ENCODE data around the gene TBC1D22A. TPM values are rescaled to one million over a fixed set of nuclear protein-coding genes. Genes with fewer than 3 reads are reported as not detected.
"Not testable (repeated sequence)": the region's sequence is repeated elsewhere in the genome, so short reads cannot be mapped to it uniquely, and the experiment has no call there.

The TBC1D22A gene
- total RNA-seq, 1 donor from 2014 or later = 23.2 TPM

- Mint-ChIP-seq H3K36me3 (ENCODE audit: insufficient read depth) (no peaks in the 10 kb centered on the region), H3K27me3 (peaks cover 39% of the 10 kb centered on the region), H3K27ac (no peak overlapping the region), H3K4me1 (ENCODE audit: low read depth) (peaks cover 10% of the 10 kb centered on the region), H3K9me3 (ENCODE audit: low read depth) (no peaks in the 10 kb centered on the region), H3K4me3 (ENCODE audit: low read depth) (no peak overlapping the region)
- no peak for DNase-seq (ENCODE audit: low spot score, unreplicated experiment)
- no peak for TF ChIP-seq CTCF (IDR thresholded peaks at IDR 0.05; ENCODE audit: unreplicated experiment)
Measured at GRCh38 chr22:47139013-47139789, 376.8 kb downstream of the TBC1D22A start.

GRCh38 chr22:47139790-47140119, 377.3 kb downstream of the TBC1D22A start:
- TF ChIP-seq CTCF (IDR thresholded peaks at IDR 0.05; ENCODE audit: unreplicated experiment) = no peak
- peaks cover 10% of the 10 kb centered on the region for H3K4me1 Mint-ChIP-seq (ENCODE audit: low read depth)

GRCh38 chr22:47140975-47141374, 378.5 kb downstream of the TBC1D22A start:
- Mint-ChIP-seq H3K4me1 (ENCODE audit: low read depth) (peaks cover 10% of the 10 kb centered on the region), H3K27me3 (peaks cover 34% of the 10 kb centered on the region)
- not testable (repeated sequence) for DNase-seq (ENCODE audit: low spot score, unreplicated experiment); H3K27ac Mint-ChIP-seq; H3K4me3 Mint-ChIP-seq (ENCODE audit: low read depth); H3K9me3 Mint-ChIP-seq (ENCODE audit: low read depth); H3K36me3 Mint-ChIP-seq (ENCODE audit: insufficient read depth)

More at GRCh38 chr22:47139790-47140119, 377.3 kb downstream of the TBC1D22A start:
- Mint-ChIP-seq H3K4me3 (ENCODE audit: low read depth) (no peak overlapping the region), H3K36me3 (ENCODE audit: insufficient read depth) (no peaks in the 10 kb centered on the region), H3K27ac (peak overlapping the region; percentile 84), H3K27me3 (peaks cover 38% of the 10 kb centered on the region), H3K9me3 (ENCODE audit: low read depth) (no peaks in the 10 kb centered on the region)
- DNase-seq (ENCODE audit: low spot score, unreplicated experiment) = no peak

- Mint-ChIP-seq H3K27ac (no peak overlapping the region), H3K4me1 (ENCODE audit: low read depth) (peaks cover under 1% of the 10 kb centered on the region), H3K4me3 (ENCODE audit: low read depth) (no peak overlapping the region), H3K9me3 (ENCODE audit: low read depth) (no peaks in the 10 kb centered on the region), H3K27me3 (peaks cover 31% of the 10 kb centered on the region), H3K36me3 (ENCODE audit: insufficient read depth) (peaks cover 2% of the 10 kb centered on the region)
- no peak for TF ChIP-seq CTCF (IDR thresholded peaks at IDR 0.05; ENCODE audit: unreplicated experiment)
- no peak for DNase-seq (ENCODE audit: low spot score, unreplicated experiment)
Measured at GRCh38 chr22:47142427-47143046, 380.1 kb downstream of the TBC1D22A start.

- no peak overlapping the region for H3K4me3 Mint-ChIP-seq (ENCODE audit: low read depth)
- peaks cover 26% of the 10 kb centered on the region for H3K27me3 Mint-ChIP-seq
- H3K4me1 Mint-ChIP-seq (ENCODE audit: low read depth) = no peaks in the 10 kb centered on the region
- peaks cover 2% of the 10 kb centered on the region for H3K36me3 Mint-ChIP-seq (ENCODE audit: insufficient read depth)
- H3K9me3 Mint-ChIP-seq (ENCODE audit: low read depth) = no peaks in the 10 kb centered on the region
- no peak overlapping the region for H3K27ac Mint-ChIP-seq
- no peak for TF ChIP-seq CTCF (IDR thresholded peaks at IDR 0.05; ENCODE audit: unreplicated experiment)
- no peak for DNase-seq (ENCODE audit: low spot score, unreplicated experiment)
Measured at GRCh38 chr22:47143249-47143938, 380.9 kb downstream of the TBC1D22A start.

Measured in progenitor cell of endocrine pancreas (in vitro differentiated cells).